AG04450 (cell line): ENCODE results near the gene NFAM1. TPM values are rescaled to one million over a fixed set of nuclear protein-coding genes. Genes with fewer than 3 reads are reported as not detected.

Source experiments
- CTCF ChIA-PET: fragments of 300-600, 350-600 bp; formaldehyde crosslinking; extraction: SDS; loops from one replicate; lab custom pipeline; 2022; ENCODE audit warnings: antibody characterized with exemption, inconsistent platforms; lab: Charles Lee
- POLR2A ChIA-PET: fragments of 350-600 bp; formaldehyde crosslinking; extraction: SDS; loops from one replicate; lab custom pipeline; 2021; ENCODE audit warnings: antibody characterized with exemption, inconsistent platforms; lab: Yijun Ruan, JAX
- DNase-seq: peaks from one replicate; pipeline ENCODE4 v3.0.0-alpha.2; 2011; ENCODE audit warnings: low read depth, low spot score
- H3K27ac ChIP-seq: one replicate; pipeline ENCODE4 v1.5.1; 2012; ENCODE audit warnings: low read depth, low read length, control low read depth
- H3K27me3 ChIP-seq: one replicate; pipeline ENCODE4 v1.6.0; 2012; ENCODE audit warnings: low read length; ENCODE audit not compliant: control insufficient read depth, insufficient read depth
- H3K4me3 ChIP-seq: 2 replicates; pipeline ENCODE4 v1.5.1; 2011; ENCODE audit warnings: mild to moderate bottlenecking, low read depth, low read length, control low read depth
- H3K9me3 ChIP-seq: 2 replicates; pipeline ENCODE4 v1.5.1; 2012; ENCODE audit warnings: low read length; ENCODE audit not compliant: control insufficient read depth, insufficient read depth
- polyA plus RNA-seq: library from polyadenylated mRNA; depleted of rRNA; stranded (reverse); fragments of >200 nt; gene quantifications from 2 replicates; pipeline ENCODE4 v1.2.3, GENCODE V29; 2011
- TF ChIP-seq, protein P1 (sequence below): IDR thresholded peaks from 2 replicates; pipeline ENCODE4 v1.5.1; 2011; ENCODE audit warnings: low read depth, low read length, control low read depth, inconsistent platforms

Gene NFAM1
- polyA plus RNA-seq, 1 experiment = not detected

DNA sequence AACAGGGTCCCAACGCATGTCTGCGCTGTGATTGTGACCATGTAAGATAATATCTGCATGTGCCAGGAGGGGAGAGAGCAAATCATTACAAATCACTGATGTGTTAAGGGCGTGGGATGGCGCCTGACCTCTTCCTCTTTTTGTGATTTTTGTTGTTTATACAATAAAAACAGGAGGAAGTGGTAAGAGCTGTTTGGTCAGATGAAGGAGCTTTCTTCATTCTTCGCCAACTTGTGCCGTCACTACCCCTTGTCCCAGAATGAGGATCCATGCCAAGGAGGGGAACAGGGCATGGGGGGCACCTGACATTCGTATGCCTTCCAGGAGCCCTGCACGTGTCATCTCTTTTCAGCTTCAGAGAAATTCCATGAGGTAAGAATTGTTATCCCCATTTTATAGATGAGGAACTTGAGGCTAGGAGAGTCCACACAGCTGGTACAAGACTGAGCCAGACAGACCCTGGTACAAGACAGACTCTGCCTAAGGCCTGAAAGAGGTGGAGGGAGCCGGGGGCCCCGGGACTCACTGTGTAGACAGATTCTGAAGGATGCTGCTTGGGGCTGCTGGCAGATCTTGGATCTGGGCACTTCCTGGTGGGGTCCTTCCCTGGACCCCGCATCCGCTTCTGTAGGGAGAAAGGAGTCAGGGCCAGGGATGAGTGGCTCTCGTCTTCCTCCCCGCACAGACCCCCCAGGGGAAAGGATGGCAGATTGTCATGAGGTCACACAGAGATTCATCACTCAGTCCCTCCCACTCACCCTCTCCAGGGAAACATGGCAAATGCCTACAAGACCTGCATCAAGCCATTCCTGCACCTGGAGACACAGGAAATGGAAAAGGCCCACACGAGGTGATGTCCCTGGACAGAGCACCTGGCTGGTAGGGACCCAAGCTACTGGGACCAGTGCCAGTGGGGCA, 34.6 kb downstream of the NFAM1 start:
- DNase-seq = no peak
- ChIA-PET POLR2A (no interaction called here), CTCF (no interaction called here)
- Histone ChIP-seq H3K4me3 (no peak overlapping the region), H3K27me3 (peaks cover 10% of the 10 kb centered on the region), H3K27ac (no peak overlapping the region), H3K9me3 (no peaks in the 10 kb centered on the region)
- TF ChIP-seq, protein P1, sequence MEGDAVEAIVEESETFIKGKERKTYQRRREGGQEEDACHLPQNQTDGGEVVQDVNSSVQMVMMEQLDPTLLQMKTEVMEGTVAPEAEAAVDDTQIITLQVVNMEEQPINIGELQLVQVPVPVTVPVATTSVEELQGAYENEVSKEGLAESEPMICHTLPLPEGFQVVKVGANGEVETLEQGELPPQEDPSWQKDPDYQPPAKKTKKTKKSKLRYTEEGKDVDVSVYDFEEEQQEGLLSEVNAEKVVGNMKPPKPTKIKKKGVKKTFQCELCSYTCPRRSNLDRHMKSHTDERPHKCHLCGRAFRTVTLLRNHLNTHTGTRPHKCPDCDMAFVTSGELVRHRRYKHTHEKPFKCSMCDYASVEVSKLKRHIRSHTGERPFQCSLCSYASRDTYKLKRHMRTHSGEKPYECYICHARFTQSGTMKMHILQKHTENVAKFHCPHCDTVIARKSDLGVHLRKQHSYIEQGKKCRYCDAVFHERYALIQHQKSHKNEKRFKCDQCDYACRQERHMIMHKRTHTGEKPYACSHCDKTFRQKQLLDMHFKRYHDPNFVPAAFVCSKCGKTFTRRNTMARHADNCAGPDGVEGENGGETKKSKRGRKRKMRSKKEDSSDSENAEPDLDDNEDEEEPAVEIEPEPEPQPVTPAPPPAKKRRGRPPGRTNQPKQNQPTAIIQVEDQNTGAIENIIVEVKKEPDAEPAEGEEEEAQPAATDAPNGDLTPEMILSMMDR = no peak

DNA sequence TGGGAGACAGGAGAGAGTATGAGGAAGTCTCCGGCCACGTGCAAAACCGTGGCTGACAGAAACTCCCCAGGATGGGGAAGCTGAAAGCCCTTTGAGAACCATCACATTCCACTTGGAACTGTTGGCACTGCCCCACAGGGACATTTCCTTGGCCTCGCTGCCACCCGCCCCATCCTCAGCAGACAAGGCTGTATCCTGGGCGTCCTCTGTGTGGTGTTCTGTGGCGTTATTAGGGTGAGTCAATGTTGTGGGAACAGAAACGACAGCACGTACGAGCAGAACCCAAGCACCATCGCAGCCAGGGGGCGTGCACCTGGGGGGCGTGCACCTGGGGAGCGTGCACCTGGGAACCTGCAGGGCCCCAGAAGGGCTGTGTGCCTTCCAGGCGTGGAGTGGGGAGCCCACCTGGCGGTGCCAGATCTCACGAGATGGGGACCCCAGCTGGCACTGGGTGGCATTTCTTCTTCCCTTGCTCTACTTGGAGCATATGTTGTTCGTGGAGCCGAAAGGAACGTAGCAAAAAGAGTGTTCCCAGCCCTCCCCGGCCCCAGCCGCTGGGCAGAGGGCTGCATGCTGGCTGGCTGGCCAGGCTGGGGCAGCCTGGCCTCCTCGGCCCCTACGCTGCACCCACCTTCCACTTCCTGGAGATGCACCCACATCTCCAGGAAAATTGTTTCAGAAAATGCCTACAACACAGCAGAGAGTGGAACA, 35.4 kb downstream of the NFAM1 start:
- Histone ChIP-seq H3K9me3 (no peaks in the 10 kb centered on the region), H3K27me3 (peaks cover 11% of the 10 kb centered on the region), H3K27ac (no peak overlapping the region), H3K4me3 (no peak overlapping the region)
- TF ChIP-seq, protein P1 = no peak
- CTCF ChIA-PET = no interaction called here
- POLR2A ChIA-PET = no interaction called here
- no peak for DNase-seq

DNA sequence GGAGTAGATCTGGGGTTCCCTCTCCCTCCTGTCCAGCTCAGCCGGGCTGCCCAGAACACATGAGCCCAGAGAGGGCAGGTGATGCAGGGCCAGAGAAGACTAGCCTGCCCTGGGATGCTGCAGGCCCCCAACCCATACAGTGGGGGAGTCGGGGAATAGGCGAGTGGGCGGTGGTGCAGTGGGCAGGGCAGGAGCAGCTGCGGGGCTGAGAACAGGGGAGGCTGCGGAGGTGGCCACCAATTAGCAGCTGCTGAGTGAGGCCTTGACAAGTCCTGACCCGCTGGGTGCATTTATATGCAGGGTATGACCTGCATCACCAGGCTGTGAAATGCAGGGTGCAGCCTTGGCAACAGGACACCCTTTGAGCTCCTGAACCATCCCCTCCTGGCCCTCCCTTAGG, 43.1 kb downstream of the NFAM1 start:
- ChIA-PET CTCF (no interaction called here), POLR2A (no interaction called here)

DNA sequence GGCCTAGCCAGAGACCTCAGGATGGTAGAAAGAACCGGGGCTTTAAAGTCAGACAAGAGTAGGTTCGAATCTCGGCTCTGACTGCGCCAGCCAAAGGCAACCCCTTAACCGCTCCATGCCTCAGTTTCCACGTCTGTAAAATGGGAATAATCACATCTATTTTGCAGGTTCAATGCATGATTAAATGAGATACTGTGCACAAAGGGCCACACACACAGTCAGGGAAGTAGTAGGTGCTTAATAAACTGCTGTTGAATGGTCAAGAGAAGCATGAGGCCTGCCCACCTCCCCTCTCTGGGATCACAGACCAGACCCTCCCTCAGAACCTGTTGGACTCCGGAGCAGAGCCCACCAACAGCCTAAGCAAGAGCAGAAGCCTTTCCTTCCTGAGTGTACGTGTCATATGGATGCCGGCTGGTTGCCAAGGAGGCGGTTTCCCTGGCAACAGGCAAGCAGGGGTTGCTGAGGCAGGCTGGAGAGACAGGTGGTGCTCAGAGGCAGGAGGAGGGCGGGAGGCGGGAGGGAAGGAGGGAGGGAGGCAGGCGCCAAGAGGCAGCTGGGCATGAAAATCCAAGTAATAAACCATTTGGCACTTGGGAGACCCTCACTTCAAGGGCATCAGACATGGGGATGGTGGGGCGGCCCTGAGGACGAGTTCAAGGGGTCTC, 43.9 kb downstream of the NFAM1 start:
- ChIA-PET CTCF (no interaction called here), POLR2A (no interaction called here)
- TF ChIP-seq, protein P1 = no peak
- H3K9me3 ChIP-seq = no peaks in the 10 kb centered on the region
- peaks cover 26% of the 10 kb centered on the region for H3K27me3 ChIP-seq
- DNase-seq = no peak
- no peak overlapping the region for H3K4me3 ChIP-seq
- H3K27ac ChIP-seq = no peak overlapping the region

More for the DNA sequence above, 43.1 kb downstream of the NFAM1 start:
- peaks cover 21% of the 10 kb centered on the region for H3K27me3 ChIP-seq
- H3K27ac ChIP-seq = no peak overlapping the region
- no peaks in the 10 kb centered on the region for H3K9me3 ChIP-seq
- no peak overlapping the region for H3K4me3 ChIP-seq
- TF ChIP-seq, protein P1 = no peak
- no peak for DNase-seq
